ENCODE data around the gene NR6A1. TPM values are rescaled to one million over a fixed set of nuclear protein-coding genes. Genes with fewer than 3 reads are reported as not detected.

NR6A1 gene
- total and polyA plus RNA-seq, 2 experiments from 2014 or later: 44.2 to 139 TPM

DNA sequence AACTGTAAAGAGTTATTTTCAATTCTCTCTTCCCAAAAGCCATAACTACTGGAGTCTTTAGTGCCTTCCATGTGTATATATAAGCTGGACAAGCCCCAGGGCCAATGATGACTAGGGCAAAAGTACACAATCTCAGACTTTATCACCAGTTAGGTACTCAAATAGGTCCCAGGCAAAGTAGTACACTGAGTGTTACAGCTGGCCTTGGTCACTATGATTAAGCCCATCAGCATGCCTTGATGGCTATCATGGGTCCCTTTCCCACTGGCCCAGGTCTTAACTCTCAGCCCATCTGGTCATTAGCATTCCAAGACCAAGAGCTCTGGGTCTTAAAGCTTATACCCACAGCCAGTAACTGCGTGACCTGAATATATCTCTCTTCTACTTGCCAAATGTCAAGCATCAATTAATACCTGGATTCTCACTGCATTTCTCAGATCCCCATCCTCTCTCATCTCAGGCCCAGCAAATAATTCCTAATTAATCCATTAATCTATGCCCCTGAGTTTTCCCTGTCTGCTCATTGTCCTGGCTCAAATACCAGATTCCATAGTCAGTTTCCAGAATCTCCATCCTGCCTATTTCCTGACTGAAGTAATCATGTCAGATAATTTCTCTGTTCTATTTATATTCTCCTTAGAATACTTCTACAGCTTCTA lies 62.3 kb downstream of the NR6A1 start:
- Histone ChIP-seq H3K4me2 (no peak overlapping the region), H3K27ac (ENCODE audit: low read depth) (no peak overlapping the region), H3K27me3 (ENCODE audit: insufficient read depth) (no peaks in the 10 kb centered on the region), H3K36me3 (ENCODE audit: insufficient read depth) (no peaks in the 10 kb centered on the region), H3K79me2 (replicated peaks; ENCODE audit: insufficient read depth) (peaks cover 51% of the 10 kb centered on the region), H3K4me3 (no peak overlapping the region), H2AFZ (no peak overlapping the region), H3K9me2 (ENCODE audit: insufficient read depth) (no peaks in the 10 kb centered on the region), H3K4me1 (ENCODE audit: insufficient read depth) (no peaks in the 10 kb centered on the region), H4K20me1 (replicated peaks; ENCODE audit: insufficient read depth) (peaks cover 6% of the 10 kb centered on the region), H3F3A (replicated peaks; ENCODE audit: low read depth) (0 out of 2 replicates have a peak, but pooled peaks cover 3% of the 10 kb centered on the region)
- peak; percentile 24; the same call in 1 of the 3 replicates for ATAC-seq
- H3K9me3 Mint-ChIP-seq: peaks cover 4% of the 10 kb centered on the region; the same call in 1 of the 3 replicates
- no peak for DNase-seq (ENCODE audit: low spot score)
- no peak overlapping the region for H3K27ac Mint-ChIP-seq
- peaks cover 12% of the 10 kb centered on the region for H3K27me3 Mint-ChIP-seq (ENCODE audit: insufficient read depth, low read depth, poor library complexity)
- H3K36me3 Mint-ChIP-seq (ENCODE audit: low read depth): peaks cover 13% of the 10 kb centered on the region
- peaks cover 42% of the 10 kb centered on the region for H3K4me1 Mint-ChIP-seq
- H3K4me3 Mint-ChIP-seq: no peak overlapping the region
- TF ChIP-seq, protein P1, sequence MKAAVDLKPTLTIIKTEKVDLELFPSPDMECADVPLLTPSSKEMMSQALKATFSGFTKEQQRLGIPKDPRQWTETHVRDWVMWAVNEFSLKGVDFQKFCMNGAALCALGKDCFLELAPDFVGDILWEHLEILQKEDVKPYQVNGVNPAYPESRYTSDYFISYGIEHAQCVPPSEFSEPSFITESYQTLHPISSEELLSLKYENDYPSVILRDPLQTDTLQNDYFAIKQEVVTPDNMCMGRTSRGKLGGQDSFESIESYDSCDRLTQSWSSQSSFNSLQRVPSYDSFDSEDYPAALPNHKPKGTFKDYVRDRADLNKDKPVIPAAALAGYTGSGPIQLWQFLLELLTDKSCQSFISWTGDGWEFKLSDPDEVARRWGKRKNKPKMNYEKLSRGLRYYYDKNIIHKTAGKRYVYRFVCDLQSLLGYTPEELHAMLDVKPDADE (IDR thresholded peaks at IDR 0.05): no peak
- TF ChIP-seq, protein P2, sequence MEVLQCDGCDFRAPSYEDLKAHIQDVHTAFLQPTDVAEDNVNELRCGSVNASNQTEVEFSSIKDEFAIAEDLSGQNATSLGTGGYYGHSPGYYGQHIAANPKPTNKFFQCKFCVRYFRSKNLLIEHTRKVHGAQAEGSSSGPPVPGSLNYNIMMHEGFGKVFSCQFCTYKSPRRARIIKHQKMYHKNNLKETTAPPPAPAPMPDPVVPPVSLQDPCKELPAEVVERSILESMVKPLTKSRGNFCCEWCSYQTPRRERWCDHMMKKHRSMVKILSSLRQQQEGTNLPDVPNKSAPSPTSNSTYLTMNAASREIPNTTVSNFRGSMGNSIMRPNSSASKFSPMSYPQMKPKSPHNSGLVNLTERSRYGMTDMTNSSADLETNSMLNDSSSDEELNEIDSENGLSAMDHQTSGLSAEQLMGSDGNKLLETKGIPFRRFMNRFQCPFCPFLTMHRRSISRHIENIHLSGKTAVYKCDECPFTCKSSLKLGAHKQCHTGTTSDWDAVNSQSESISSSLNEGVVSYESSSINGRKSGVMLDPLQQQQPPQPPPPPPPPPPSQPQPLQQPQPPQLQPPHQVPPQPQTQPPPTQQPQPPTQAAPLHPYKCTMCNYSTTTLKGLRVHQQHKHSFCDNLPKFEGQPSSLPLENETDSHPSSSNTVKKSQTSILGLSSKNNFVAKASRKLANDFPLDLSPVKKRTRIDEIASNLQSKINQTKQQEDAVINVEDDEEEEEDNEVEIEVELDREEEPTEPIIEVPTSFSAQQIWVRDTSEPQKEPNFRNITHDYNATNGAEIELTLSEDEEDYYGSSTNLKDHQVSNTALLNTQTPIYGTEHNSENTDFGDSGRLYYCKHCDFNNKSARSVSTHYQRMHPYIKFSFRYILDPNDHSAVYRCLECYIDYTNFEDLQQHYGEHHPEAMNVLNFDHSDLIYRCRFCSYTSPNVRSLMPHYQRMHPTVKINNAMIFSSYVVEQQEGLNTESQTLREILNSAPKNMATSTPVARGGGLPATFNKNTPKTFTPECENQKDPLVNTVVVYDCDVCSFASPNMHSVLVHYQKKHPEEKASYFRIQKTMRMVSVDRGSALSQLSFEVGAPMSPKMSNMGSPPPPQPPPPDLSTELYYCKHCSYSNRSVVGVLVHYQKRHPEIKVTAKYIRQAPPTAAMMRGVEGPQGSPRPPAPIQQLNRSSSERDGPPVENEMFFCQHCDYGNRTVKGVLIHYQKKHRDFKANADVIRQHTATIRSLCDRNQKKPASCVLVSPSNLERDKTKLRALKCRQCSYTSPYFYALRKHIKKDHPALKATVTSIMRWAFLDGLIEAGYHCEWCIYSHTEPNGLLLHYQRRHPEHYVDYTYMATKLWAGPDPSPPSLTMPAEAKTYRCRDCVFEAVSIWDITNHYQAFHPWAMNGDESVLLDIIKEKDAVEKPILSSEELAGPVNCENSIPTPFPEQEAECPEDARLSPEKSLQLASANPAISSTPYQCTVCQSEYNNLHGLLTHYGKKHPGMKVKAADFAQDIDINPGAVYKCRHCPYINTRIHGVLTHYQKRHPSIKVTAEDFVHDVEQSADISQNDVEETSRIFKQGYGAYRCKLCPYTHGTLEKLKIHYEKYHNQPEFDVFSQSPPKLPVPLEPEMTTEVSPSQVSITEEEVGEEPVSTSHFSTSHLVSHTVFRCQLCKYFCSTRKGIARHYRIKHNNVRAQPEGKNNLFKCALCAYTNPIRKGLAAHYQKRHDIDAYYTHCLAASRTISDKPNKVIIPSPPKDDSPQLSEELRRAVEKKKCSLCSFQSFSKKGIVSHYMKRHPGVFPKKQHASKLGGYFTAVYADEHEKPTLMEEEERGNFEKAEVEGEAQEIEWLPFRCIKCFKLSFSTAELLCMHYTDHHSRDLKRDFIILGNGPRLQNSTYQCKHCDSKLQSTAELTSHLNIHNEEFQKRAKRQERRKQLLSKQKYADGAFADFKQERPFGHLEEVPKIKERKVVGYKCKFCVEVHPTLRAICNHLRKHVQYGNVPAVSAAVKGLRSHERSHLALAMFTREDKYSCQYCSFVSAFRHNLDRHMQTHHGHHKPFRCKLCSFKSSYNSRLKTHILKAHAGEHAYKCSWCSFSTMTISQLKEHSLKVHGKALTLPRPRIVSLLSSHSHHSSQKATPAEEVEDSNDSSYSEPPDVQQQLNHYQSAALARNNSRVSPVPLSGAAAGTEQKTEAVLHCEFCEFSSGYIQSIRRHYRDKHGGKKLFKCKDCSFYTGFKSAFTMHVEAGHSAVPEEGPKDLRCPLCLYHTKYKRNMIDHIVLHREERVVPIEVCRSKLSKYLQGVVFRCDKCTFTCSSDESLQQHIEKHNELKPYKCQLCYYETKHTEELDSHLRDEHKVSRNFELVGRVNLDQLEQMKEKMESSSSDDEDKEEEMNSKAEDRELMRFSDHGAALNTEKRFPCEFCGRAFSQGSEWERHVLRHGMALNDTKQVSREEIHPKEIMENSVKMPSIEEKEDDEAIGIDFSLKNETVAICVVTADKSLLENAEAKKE (CRISPR knock-in tag; IDR thresholded peaks at IDR 0.05): no peak
- TF ChIP-seq ZNF114 (CRISPR knock-in tag; IDR thresholded peaks at IDR 0.05) (no peak), STAT1 (IDR thresholded peaks at IDR 0.05; ENCODE audit: unreplicated experiment) (no peak), EZH2 (IDR thresholded peaks at IDR 0.05; ENCODE audit: low read depth, unreplicated experiment) (no peak), EZH2phosphoT487 (IDR thresholded peaks at IDR 0.05; ENCODE audit: unreplicated experiment) (no peak), ZNF331 (CRISPR knock-in tag; IDR thresholded peaks at IDR 0.05; ENCODE audit: low read depth) (no peak)
